GM23338 (cell line): ENCODE results near the gene MAPK6.

Source experiments
- CTCF ChIP-seq, 2 experiments: fragments of 200-600 bp in 1 of 2; sonication (generic) in 1 of 2; conservative IDR thresholded peaks; 2 replicates each; pipeline versions ENCODE4 v1.5.1 to v1.6.1; 2016 to 2017; ENCODE audit warnings: antibody characterized with exemption in 2 of 2, low read depth in 2 of 2, mild to moderate bottlenecking in 2 of 2, moderate library complexity in 1 of 2
- ETS1 ChIP-seq: IDR thresholded peaks from 2 replicates; pipeline ENCODE4 v1.6.1; 2016; ENCODE audit warnings: antibody characterized with exemption
- EZH2 ChIP-seq: fragments of 200-600 bp; sonication (generic); IDR thresholded peaks from one replicate; pipeline ENCODE4 v1.8.0; 2017; ENCODE audit warnings: antibody characterized with exemption, mild to moderate bottlenecking, low read depth; ENCODE audit not compliant: unreplicated experiment
- EZH2phosphoT487 ChIP-seq: fragments of 200-600 bp; sonication (generic); IDR thresholded peaks from one replicate; pipeline ENCODE4 v1.8.1; 2018; ENCODE audit warnings: antibody characterized with exemption; ENCODE audit not compliant: unreplicated experiment
- JUNB ChIP-seq: IDR thresholded peaks from one replicate; pipeline ENCODE4 v1.6.1; 2016; ENCODE audit warnings: antibody characterized with exemption; ENCODE audit not compliant: unreplicated experiment
- NANOG ChIP-seq: IDR thresholded peaks from 2 replicates; pipeline ENCODE4 v1.6.1; 2016; ENCODE audit warnings: antibody characterized with exemption, borderline replicate concordance
- POLR2AphosphoS5 ChIP-seq: IDR thresholded peaks from 2 replicates; pipeline ENCODE4 v1.6.1; 2016; ENCODE audit warnings: antibody characterized with exemption, low read depth
- STAT1 ChIP-seq: IDR thresholded peaks from one replicate; pipeline ENCODE4 v1.6.1; 2016; ENCODE audit warnings: antibody characterized with exemption; ENCODE audit not compliant: unreplicated experiment
- ZNF331 ChIP-seq: fragments of 250-450 bp; sonication (Bioruptor Pico); IDR thresholded peaks from 2 replicates; pipeline ENCODE4 v1.5.0; 2020; ENCODE audit warnings: low read depth, mild to moderate bottlenecking, moderate library complexity
- TF ChIP-seq, protein P1 (sequence below): IDR thresholded peaks from one replicate; pipeline ENCODE4 v1.6.1; 2018; ENCODE audit warnings: antibody characterized with exemption; ENCODE audit not compliant: unreplicated experiment

- TF ChIP-seq CTCF (conservative IDR thresholded peaks at IDR 0.05; ENCODE audit: low read depth in 2 of 2) (no peak), EZH2phosphoT487 (no peak), POLR2AphosphoS5 (peak; percentile 87), EZH2 (no peak), JUNB (no peak), NANOG (no peak), STAT1 (no peak), ZNF331 (CRISPR knock-in tag) (no peak), ETS1 (0 out of 2 replicates have a peak, but pooled peaks have one; percentile 18)
- TF ChIP-seq, protein P1, sequence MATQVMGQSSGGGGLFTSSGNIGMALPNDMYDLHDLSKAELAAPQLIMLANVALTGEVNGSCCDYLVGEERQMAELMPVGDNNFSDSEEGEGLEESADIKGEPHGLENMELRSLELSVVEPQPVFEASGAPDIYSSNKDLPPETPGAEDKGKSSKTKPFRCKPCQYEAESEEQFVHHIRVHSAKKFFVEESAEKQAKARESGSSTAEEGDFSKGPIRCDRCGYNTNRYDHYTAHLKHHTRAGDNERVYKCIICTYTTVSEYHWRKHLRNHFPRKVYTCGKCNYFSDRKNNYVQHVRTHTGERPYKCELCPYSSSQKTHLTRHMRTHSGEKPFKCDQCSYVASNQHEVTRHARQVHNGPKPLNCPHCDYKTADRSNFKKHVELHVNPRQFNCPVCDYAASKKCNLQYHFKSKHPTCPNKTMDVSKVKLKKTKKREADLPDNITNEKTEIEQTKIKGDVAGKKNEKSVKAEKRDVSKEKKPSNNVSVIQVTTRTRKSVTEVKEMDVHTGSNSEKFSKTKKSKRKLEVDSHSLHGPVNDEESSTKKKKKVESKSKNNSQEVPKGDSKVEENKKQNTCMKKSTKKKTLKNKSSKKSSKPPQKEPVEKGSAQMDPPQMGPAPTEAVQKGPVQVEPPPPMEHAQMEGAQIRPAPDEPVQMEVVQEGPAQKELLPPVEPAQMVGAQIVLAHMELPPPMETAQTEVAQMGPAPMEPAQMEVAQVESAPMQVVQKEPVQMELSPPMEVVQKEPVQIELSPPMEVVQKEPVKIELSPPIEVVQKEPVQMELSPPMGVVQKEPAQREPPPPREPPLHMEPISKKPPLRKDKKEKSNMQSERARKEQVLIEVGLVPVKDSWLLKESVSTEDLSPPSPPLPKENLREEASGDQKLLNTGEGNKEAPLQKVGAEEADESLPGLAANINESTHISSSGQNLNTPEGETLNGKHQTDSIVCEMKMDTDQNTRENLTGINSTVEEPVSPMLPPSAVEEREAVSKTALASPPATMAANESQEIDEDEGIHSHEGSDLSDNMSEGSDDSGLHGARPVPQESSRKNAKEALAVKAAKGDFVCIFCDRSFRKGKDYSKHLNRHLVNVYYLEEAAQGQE: no peak
Measured at GRCh38 chr15:52018693-52019393, at the start of gene MAPK6.
